IMR-90 (cell line): Measurements from ENCODE around the gene CFAP58. TPM values are rescaled to one million over a fixed set of nuclear protein-coding genes. Genes with fewer than 3 reads are reported as not detected.
A peak's percentile ranks its signal among the peaks of the same experiment; 100 is the strongest.

Experiments used
- ATAC-seq: fragments of 200-7000 bp; cut with Tn5 transposase; 2 replicates; pipeline ENCODE4 v1.9.1; 2020; ENCODE audit warnings: low read depth, mild to moderate bottlenecking, moderate library complexity
- BruUV-seq: library from RNA; stranded (reverse); fragments of 400-500 nt; replicated peaks from 2 replicates; lab custom pipeline; 2021; lab: Mats Ljungman, UMichigan
- CTCF ChIA-PET: fragments of 300-600 bp; formaldehyde crosslinking; extraction: SDS; loops from one replicate; lab custom pipeline; 2021; ENCODE audit warnings: antibody characterized with exemption; lab: Yijun Ruan, JAX
- POLR2A ChIA-PET: fragments of 300-600 bp; sonication (Branson Sonifier 250); formaldehyde crosslinking; loops from one replicate; lab custom pipeline; 2022; ENCODE audit warnings: antibody characterized with exemption; ENCODE audit not compliant: unreplicated experiment; lab: Charles Lee
- DNase-seq: peaks from one replicate; pipeline ENCODE4 v3.0.0; 2013
- H2AFZ ChIP-seq: replicated peaks from 2 replicates; pipeline ENCODE3; 2013; ENCODE audit warnings: low read length, mild to moderate bottlenecking; ENCODE audit not compliant: poor library complexity
- H2AK5ac ChIP-seq: 2 replicates; pipeline ENCODE4 v1.6.1; 2013; ENCODE audit warnings: low read depth, low read length, inconsistent platforms
- H2AK9ac ChIP-seq: replicated peaks from 2 replicates; pipeline ENCODE3; 2013; ENCODE audit warnings: mild to moderate bottlenecking, low read depth, low read length, moderate library complexity; ENCODE audit not compliant: poor library complexity
- H2BK120ac ChIP-seq: 2 replicates; pipeline ENCODE4 v1.6.1; 2013; ENCODE audit warnings: low read depth, low read length, inconsistent platforms
- H2BK15ac ChIP-seq: 3 replicates; pipeline ENCODE4 v1.6.1; 2013; ENCODE audit warnings: low read depth, low read length, inconsistent platforms
- H2BK20ac ChIP-seq: 2 replicates; pipeline ENCODE4 v1.6.1; 2013; ENCODE audit warnings: low read depth, mild to moderate bottlenecking, inconsistent platforms, low read length, moderate library complexity
- H2BK5ac ChIP-seq: 2 replicates; pipeline ENCODE4 v1.6.1; 2013; ENCODE audit warnings: mild to moderate bottlenecking, low read depth, low read length, inconsistent platforms; ENCODE audit not compliant: poor library complexity, severe bottlenecking
- H3K14ac ChIP-seq: replicated peaks from 2 replicates; pipeline ENCODE4 v1.6.1; 2013; ENCODE audit warnings: low read depth, low read length, inconsistent platforms
- H3K18ac ChIP-seq: 2 replicates; pipeline ENCODE4 v1.6.1; 2013; ENCODE audit warnings: low read depth, low read length, control low read depth
- H3K23ac ChIP-seq: 2 replicates; pipeline ENCODE4 v1.6.1; 2013; ENCODE audit warnings: low read depth, low read length, inconsistent platforms
- H3K27ac ChIP-seq: 2 replicates; pipeline ENCODE4 v1.5.1; 2013; ENCODE audit warnings: mild to moderate bottlenecking, control low read depth, low read length; ENCODE audit not compliant: insufficient read depth
- H3K27me3 ChIP-seq: 2 replicates; pipeline ENCODE4 v1.6.1; 2013; ENCODE audit warnings: low read length; ENCODE audit not compliant: control insufficient read depth, insufficient read depth
- H3K36me3 ChIP-seq: 2 replicates; pipeline ENCODE4 v1.6.1; 2013; ENCODE audit warnings: low read length, mixed read lengths; ENCODE audit not compliant: control insufficient read depth, insufficient read depth
- H3K4ac ChIP-seq: 2 replicates; pipeline ENCODE4 v1.6.1; 2013; ENCODE audit warnings: low read depth, low read length, inconsistent platforms
- H3K4me1 ChIP-seq: 2 replicates; pipeline ENCODE4 v1.6.1; 2013; ENCODE audit warnings: low read length, mixed read lengths; ENCODE audit not compliant: control insufficient read depth, insufficient read depth
- H3K4me2 ChIP-seq: 2 replicates; pipeline ENCODE4 v1.6.1; 2013; ENCODE audit warnings: low read depth, mild to moderate bottlenecking, control low read depth, low read length, moderate library complexity
- H3K4me3 ChIP-seq: 2 replicates; pipeline ENCODE4 v1.5.1; 2013; ENCODE audit warnings: low read depth, mild to moderate bottlenecking, control low read depth, low read length, moderate library complexity; ENCODE audit not compliant: insufficient read depth
- H3K56ac ChIP-seq: 2 replicates; pipeline ENCODE4 v1.6.1; 2013; ENCODE audit warnings: low read length, inconsistent platforms; ENCODE audit not compliant: insufficient read depth; ENCODE audit errors: extremely low read depth
- H3K79me1 ChIP-seq, 2 experiments: 2 replicates each; pipeline ENCODE4 v1.6.1; 2013; ENCODE audit warnings: low read length in 2 of 2, inconsistent platforms in 1 of 2, low read depth in 1 of 2
- H3K9ac ChIP-seq: 2 replicates; pipeline ENCODE4 v1.6.1; 2013; ENCODE audit warnings: low read depth, low read length, control low read depth
- H3K9me1 ChIP-seq: 2 replicates; pipeline ENCODE4 v1.6.1; 2013; ENCODE audit warnings: low read length, inconsistent platforms; ENCODE audit not compliant: insufficient read depth
- H3K9me3 ChIP-seq: 2 replicates; pipeline ENCODE4 v1.6.1; 2013; ENCODE audit warnings: low read length; ENCODE audit not compliant: control insufficient read depth, insufficient read depth
- H4K20me1 ChIP-seq: 2 replicates; pipeline ENCODE4 v1.6.1; 2013; ENCODE audit warnings: low read length, inconsistent platforms; ENCODE audit not compliant: insufficient read depth
- H4K5ac ChIP-seq: 2 replicates; pipeline ENCODE4 v1.6.1; 2013; ENCODE audit warnings: mild to moderate bottlenecking, low read depth, low read length, control low read depth
- H4K8ac ChIP-seq, 2 experiments: 2 replicates each; pipeline ENCODE4 v1.6.1; 2013; ENCODE audit warnings: low read depth in 2 of 2, low read length in 2 of 2, control low read depth in 1 of 2, inconsistent platforms in 1 of 2
- H4K91ac ChIP-seq: 2 replicates; pipeline ENCODE4 v1.6.1; 2013; ENCODE audit warnings: low read depth, low read length, inconsistent platforms; ENCODE audit not compliant: insufficient read depth
- FOS ChIP-seq: fragments of 150-350 bp; IDR thresholded peaks from 2 replicates; pipeline ENCODE4 v1.6.1; 2016; ENCODE audit warnings: low read depth, low read length
- MAFK ChIP-seq: IDR thresholded peaks from 2 replicates; pipeline ENCODE4 v1.6.1; 2012; ENCODE audit warnings: low read depth, low read length, improper control_type of control experiment
- WGBS, 2 experiments: methylation state at CpG; one replicate each; pipeline versions ENCODE4 v1.1.5 to v1.1.7; 2013; ENCODE audit warnings: missing lambda C conversion rate in 2 of 2; ENCODE audit not compliant: insufficient read length in 1 of 2; ENCODE audit errors: extremely low coverage in 2 of 2; 5-methylcytosine and 5-hydroxymethylcytosine counted together
- dilution Hi-C: fragments of 300-500 bp; cut with HindIII; formaldehyde crosslinking; loops from one replicate; pipeline ENCODE4 v1.14.3; 2018; ENCODE audit warnings: low sequenced_read_pairs; ENCODE audit not compliant: unreplicated experiment
- in situ Hi-C: fragments of 300-500 bp; cut with MboI; formaldehyde crosslinking; loops from 3 replicates; pipeline ENCODE4 v1.14.3; 2019; ENCODE audit warnings: low sequenced_read_pairs, inconsistent platforms, mixed read lengths
- intact Hi-C: fragments of 100-400 bp; cut with micrococcal nuclease; formaldehyde crosslinking; loops from 2 replicates; pipeline ENCODE4 v1.10.0; 2022
- polyA plus RNA-seq, 3 experiments: library from polyadenylated mRNA; depleted of rRNA; stranded (reverse); fragments of >200 nt; gene quantifications; 2 replicates each; pipeline ENCODE4 v1.2.3, GENCODE V29; 2012; ENCODE audit warnings: low replicate concordance in 1 of 3
- total RNA-seq: library from RNA; depleted of rRNA; stranded (reverse); fragments of >200 nt; gene quantifications from 2 replicates; pipeline ENCODE4 v1.2.3, GENCODE V29; 2012

CFAP58 gene
- total and polyA plus RNA-seq, 2 of the 4 experiments (the other 2 are of a cell fraction): 0.36 to 0.72 TPM

DNA sequence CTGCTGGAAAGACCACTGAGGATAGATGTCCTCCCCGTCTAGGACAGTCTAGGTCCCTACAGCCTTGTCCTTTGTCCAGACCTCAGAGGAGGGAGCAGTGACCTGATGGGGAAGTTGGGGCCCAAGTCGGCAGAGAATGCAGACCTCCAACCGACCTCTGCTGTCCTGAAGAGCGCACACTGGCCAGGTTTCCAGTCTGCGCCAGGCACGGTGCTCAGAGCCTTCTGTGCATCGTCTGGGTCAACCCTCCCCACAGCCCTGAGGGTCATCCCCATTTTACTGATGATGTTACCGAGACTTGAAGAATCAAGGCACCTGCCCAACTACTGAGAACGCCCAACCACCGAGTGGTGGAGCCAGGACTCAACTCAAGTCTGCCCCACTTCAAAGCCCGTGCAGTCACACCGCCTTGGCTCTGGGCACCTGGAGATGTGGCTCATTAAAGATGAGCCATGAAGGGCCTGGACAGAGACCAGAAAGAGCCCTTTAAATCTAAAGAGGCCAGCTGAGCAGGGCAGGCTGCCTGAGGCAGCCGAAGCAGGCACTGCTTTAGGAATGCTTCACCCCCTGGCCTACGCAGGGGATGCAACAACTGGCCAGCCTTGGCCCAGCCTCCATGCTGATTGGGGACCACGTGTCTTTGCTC lies 19.8 kb upstream of the CFAP58 start:
- DNase-seq: no peak
- intact Hi-C loops: no loop called here
- WGBS, 2 experiments: 84% methylated on average over 15 of the region's 15 CpGs; no CpG with 5 or more reads in 1 of the 2 experiments
- no peak overlapping the region for H3K9ac ChIP-seq
- H3K4me1 ChIP-seq: peaks cover 52% of the 10 kb centered on the region
- H2AK5ac ChIP-seq: peak overlapping the region; percentile 46; the same call in 1 of the 2 replicates
- dilution Hi-C loops: no loop called here
- peak overlapping the region; percentile 59; the same call in 1 of the 2 replicates for H3K23ac ChIP-seq
- no TSS peak for BruUV-seq
- H3K79me1 ChIP-seq: peaks cover 2 to 69% of the 10 kb centered on the region in 2 experiments; a peak in 2 of 4 replicates
- no peak overlapping the region for H2AFZ ChIP-seq
- no peaks in the 10 kb centered on the region for H3K9me3 ChIP-seq
- no peak overlapping the region for H3K4me2 ChIP-seq
- H3K4ac ChIP-seq: peak overlapping the region; percentile 41
- peak overlapping the region; percentile 10 for H2AK9ac ChIP-seq
- TF ChIP-seq FOS (no peak), MAFK (no peak)
- ATAC-seq: no peak
- no peak overlapping the region for H2BK120ac ChIP-seq
- no peak overlapping the region for H3K56ac ChIP-seq
- no peak overlapping the region for H2BK5ac ChIP-seq
- no peak overlapping the region for H4K8ac ChIP-seq
- no peak overlapping the region for H4K5ac ChIP-seq
- peaks cover 80% of the 10 kb centered on the region for H4K20me1 ChIP-seq
- no peaks in the 10 kb centered on the region for H3K27me3 ChIP-seq
- peaks cover 3% of the 10 kb centered on the region; the same call in 1 of the 2 replicates for H3K36me3 ChIP-seq
- H3K9me1 ChIP-seq: peaks cover 49% of the 10 kb centered on the region
- H2BK20ac ChIP-seq: no peak overlapping the region
- no peak overlapping the region for H3K18ac ChIP-seq
- CTCF ChIA-PET: no interaction called here
- no peak overlapping the region; the same call in 1 of the 2 replicates for H4K91ac ChIP-seq
- POLR2A ChIA-PET: no interaction called here
- H2BK15ac ChIP-seq: no peak overlapping the region
- H3K27ac ChIP-seq: no peak overlapping the region
- H3K4me3 ChIP-seq: no peak overlapping the region
- in situ Hi-C loops: no loop called here
- H3K14ac ChIP-seq: peak overlapping the region; percentile 15
